ENCODE results near the gene MED9. TPM values are rescaled to one million over a fixed set of nuclear protein-coding genes. Genes with fewer than 3 reads are reported as not detected.

Gene MED9
- total and polyA plus RNA-seq, 7 donors, result 9.7 to 17.9 (median 15.3) TPM

DNA sequence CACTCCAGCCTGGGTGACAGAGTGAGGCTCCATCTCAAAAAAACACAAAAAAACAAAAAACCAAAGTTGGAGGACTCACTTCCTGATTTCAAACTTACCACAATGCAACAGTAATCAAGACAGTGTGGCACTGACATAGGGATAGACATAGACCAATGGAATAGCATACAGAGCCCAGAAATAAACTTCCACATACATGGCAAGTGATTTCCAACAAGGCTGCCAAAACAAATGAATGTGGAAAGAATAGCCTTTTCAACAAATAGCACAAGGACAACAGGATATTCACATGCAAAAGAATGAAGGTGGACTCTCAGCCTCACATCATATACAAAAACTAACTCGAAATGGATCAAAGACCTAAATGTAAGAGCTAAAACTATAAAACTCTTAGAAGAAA lies 56.2 kb downstream of the MED9 start:
- Histone ChIP-seq H3K36me3 (no peaks in the 10 kb centered on the region), H3K4me1 (peaks cover 0 to 15% (median 11%) of the 10 kb centered on the region in 4 donors), H3K27me3 (no peaks in the 10 kb centered on the region), H3K27ac (no peak overlapping the region), H3K4me3 (no peak overlapping the region), H3K9me3 (no peaks in the 10 kb centered on the region)
- TF ChIP-seq, protein P1, sequence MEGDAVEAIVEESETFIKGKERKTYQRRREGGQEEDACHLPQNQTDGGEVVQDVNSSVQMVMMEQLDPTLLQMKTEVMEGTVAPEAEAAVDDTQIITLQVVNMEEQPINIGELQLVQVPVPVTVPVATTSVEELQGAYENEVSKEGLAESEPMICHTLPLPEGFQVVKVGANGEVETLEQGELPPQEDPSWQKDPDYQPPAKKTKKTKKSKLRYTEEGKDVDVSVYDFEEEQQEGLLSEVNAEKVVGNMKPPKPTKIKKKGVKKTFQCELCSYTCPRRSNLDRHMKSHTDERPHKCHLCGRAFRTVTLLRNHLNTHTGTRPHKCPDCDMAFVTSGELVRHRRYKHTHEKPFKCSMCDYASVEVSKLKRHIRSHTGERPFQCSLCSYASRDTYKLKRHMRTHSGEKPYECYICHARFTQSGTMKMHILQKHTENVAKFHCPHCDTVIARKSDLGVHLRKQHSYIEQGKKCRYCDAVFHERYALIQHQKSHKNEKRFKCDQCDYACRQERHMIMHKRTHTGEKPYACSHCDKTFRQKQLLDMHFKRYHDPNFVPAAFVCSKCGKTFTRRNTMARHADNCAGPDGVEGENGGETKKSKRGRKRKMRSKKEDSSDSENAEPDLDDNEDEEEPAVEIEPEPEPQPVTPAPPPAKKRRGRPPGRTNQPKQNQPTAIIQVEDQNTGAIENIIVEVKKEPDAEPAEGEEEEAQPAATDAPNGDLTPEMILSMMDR (IDR thresholded peaks at IDR 0.05), result no peak
- TF ChIP-seq POLR2A (IDR thresholded peaks at IDR 0.05), result no peak
- TF ChIP-seq EP300 (IDR thresholded peaks at IDR 0.05), result no peak
- TF ChIP-seq POLR2AphosphoS5 (IDR thresholded peaks at IDR 0.05), result no peak
- intact Hi-C loops (cut with DNase I), result no loop called here
- WGBS, 2 donors, result 89 to 91% methylated on average over 1 of the region's 1 CpG
- DNase-seq, result no peak

GRCh38 chr17:17533901-17534441 lies 57.2 kb downstream of the MED9 start:
- no peaks in the 10 kb centered on the region for H3K36me3 ChIP-seq
- H3K4me1 ChIP-seq, result peaks cover 0 to 22% (median 11%) of the 10 kb centered on the region in 4 donors
- 16 to 73% methylated on average over 3 of the region's 3 CpGs for WGBS, 2 donors
- intact Hi-C loops (cut with DNase I), result no loop called here
- H3K27me3 ChIP-seq, result no peaks in the 10 kb centered on the region
- no peak for DNase-seq
- H3K9me3 ChIP-seq, result no peaks in the 10 kb centered on the region
- no peak overlapping the region for H3K4me3 ChIP-seq
- H3K27ac ChIP-seq, result no peak overlapping the region
- TF ChIP-seq EP300 (IDR thresholded peaks at IDR 0.05), result no peak
- no peak for TF ChIP-seq POLR2AphosphoS5 (IDR thresholded peaks at IDR 0.05)
- no peak for TF ChIP-seq POLR2A (IDR thresholded peaks at IDR 0.05)
- TF ChIP-seq, protein P1 (IDR thresholded peaks at IDR 0.05), result no peak

DNA sequence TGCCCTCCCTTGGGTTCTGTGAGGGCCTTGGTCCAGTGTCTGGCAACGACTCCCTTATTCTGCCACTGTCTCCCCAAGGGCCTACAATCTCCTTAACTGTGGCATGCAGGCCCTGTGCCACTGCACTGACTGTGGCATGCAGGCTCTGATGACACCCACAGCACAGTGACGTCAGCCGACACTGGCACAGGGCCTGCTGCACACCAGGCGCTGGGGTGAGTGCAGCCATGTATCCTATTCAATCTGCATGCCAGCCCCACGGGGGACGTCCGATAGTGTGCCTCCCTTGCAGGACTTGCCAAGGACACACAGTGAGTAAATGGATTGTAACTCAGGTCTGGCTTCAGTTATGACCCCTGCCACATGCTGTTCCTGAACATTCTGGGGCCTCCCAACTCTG lies 59.2 kb downstream of the MED9 start:
- Histone ChIP-seq H3K9me3 (no peaks in the 10 kb centered on the region), H3K27me3 (no peaks in the 10 kb centered on the region), H3K36me3 (no peaks in the 10 kb centered on the region), H3K27ac (peak overlapping the region in 3 of 4 donors; percentile 46 to 67 (median 58)), H3K4me1 (peaks cover 0 to 24% (median 11%) of the 10 kb centered on the region in 4 donors), H3K4me3 (no peak overlapping the region)
- TF ChIP-seq EP300 (IDR thresholded peaks at IDR 0.05) (peak in 2 of 4 donors; percentile 56 to 67), POLR2A (IDR thresholded peaks at IDR 0.05) (no peak), POLR2AphosphoS5 (IDR thresholded peaks at IDR 0.05) (peak in 3 of 4 donors; percentile 10 to 65 (median 45))
- TF ChIP-seq, protein P1 (IDR thresholded peaks at IDR 0.05), result no peak
- peak; percentile 92 for DNase-seq
- intact Hi-C loops (cut with DNase I), result no loop called here
- 51 to 79% methylated on average over 7 of the region's 7 CpGs for WGBS, 2 donors

DNA sequence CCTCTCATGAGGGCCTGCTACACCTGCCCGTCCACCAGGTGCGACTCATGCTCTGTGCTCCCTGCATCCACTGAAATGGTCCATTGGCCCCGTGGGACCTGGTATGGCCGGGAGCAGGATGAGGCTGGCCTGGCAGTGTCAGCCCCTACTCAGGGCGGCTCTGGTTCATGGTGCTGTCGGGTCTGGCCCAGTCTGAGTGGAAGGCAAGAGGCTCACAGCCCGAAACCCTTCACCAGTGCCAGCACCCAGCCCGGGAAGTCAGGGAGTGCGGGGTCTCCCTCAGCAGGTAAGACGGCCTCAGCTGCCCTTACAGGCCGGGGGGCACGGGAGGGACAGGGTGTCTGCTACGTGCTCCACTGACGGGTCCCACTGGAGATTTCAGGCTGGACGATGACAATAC lies 59.9 kb downstream of the MED9 start:
- no peak for DNase-seq
- H3K27me3 ChIP-seq, result no peaks in the 10 kb centered on the region
- 93 to 96% methylated on average over 15 of the region's 15 CpGs for WGBS, 2 donors
- H3K27ac ChIP-seq, result peak overlapping the region in 2 of 4 donors; percentile 58 to 67
- H3K4me3 ChIP-seq, result no peak overlapping the region
- TF ChIP-seq EP300 (IDR thresholded peaks at IDR 0.05) (no peak), POLR2A (IDR thresholded peaks at IDR 0.05) (no peak), POLR2AphosphoS5 (IDR thresholded peaks at IDR 0.05) (no peak)
- TF ChIP-seq, protein P1 (IDR thresholded peaks at IDR 0.05), result no peak
- H3K4me1 ChIP-seq, result peaks cover 0 to 26% (median 11%) of the 10 kb centered on the region in 4 donors
- no peaks in the 10 kb centered on the region for H3K9me3 ChIP-seq
- intact Hi-C loops (cut with DNase I), result no loop called here
- H3K36me3 ChIP-seq, result no peaks in the 10 kb centered on the region
